WTC11 (cell line): Measurements from ENCODE around the gene THOC5. TPM values are rescaled to one million over a fixed set of nuclear protein-coding genes. Genes with fewer than 3 reads are reported as not detected.

ENCODE experiments used
- AFF4 ChIP-seq: sonication (generic); formaldehyde crosslinking; IDR thresholded peaks from 2 replicates; pipeline ENCODE4 v1.8.1; 2023; ENCODE audit warnings: mild to moderate bottlenecking, missing genetic modification reagents, borderline replicate concordance
- ARID4B ChIP-seq: sonication (generic); formaldehyde crosslinking; IDR thresholded peaks from 2 replicates; pipeline ENCODE4 v1.8.0; 2023; ENCODE audit warnings: missing genetic modification reagents, mild to moderate bottlenecking, borderline replicate concordance
- GRHL2 ChIP-seq: fragments of 250-450 bp; sonication (Bioruptor Pico); IDR thresholded peaks from 2 replicates; pipeline ENCODE4 v1.8.0; 2022; ENCODE audit warnings: mild to moderate bottlenecking, moderate library complexity; ENCODE audit not compliant: insufficient replicate concordance, severe bottlenecking
- KAT7 ChIP-seq: sonication (generic); formaldehyde crosslinking; IDR thresholded peaks from 2 replicates; pipeline ENCODE4 v1.8.1; 2023; ENCODE audit warnings: missing genetic modification reagents, mild to moderate bottlenecking, borderline replicate concordance
- MXD4 ChIP-seq: fragments of 250-450 bp; sonication (Bioruptor Pico); IDR thresholded peaks from 2 replicates; pipeline ENCODE4 v1.8.0; 2021; ENCODE audit warnings: mild to moderate bottlenecking, moderate library complexity, borderline replicate concordance
- NFATC4 ChIP-seq: fragments of 250-450 bp; sonication (Bioruptor Pico); IDR thresholded peaks from 2 replicates; pipeline ENCODE4 v1.9.0; 2021; ENCODE audit warnings: mild to moderate bottlenecking
- NFE2L1 ChIP-seq: sonication (generic); formaldehyde crosslinking; IDR thresholded peaks from 2 replicates; pipeline ENCODE4 v1.8.1; 2023; ENCODE audit warnings: missing genetic modification reagents
- SMAD3 ChIP-seq: sonication (generic); formaldehyde crosslinking; IDR thresholded peaks from 2 replicates; pipeline ENCODE4 v1.8.0; 2022; ENCODE audit warnings: missing genetic modification reagents, mild to moderate bottlenecking, borderline replicate concordance
- ZMAT4 ChIP-seq: fragments of 250-450 bp; sonication (Bioruptor Pico); IDR thresholded peaks from 2 replicates; pipeline ENCODE4 v1.9.0; 2021; ENCODE audit warnings: mild to moderate bottlenecking
- total RNA-seq: library from RNA; stranded (reverse); gene quantifications from 3 replicates; pipeline ENCODE4 v1.2.3, GENCODE V29; 2021
- TF ChIP-seq, protein P1 (sequence below): sonication (generic); formaldehyde crosslinking; IDR thresholded peaks from 2 replicates; pipeline ENCODE4 v1.8.1; 2022; ENCODE audit warnings: mild to moderate bottlenecking, moderate library complexity, missing genetic modification reagents
- TF ChIP-seq, protein P2 (sequence below): fragments of 250-450 bp; sonication (Bioruptor Pico); IDR thresholded peaks from 2 replicates; pipeline ENCODE4 v1.9.0; 2021; ENCODE audit warnings: moderate library complexity, mild to moderate bottlenecking, inconsistent platforms, borderline replicate concordance
- TF ChIP-seq, protein P3 (sequence below): sonication (generic); formaldehyde crosslinking; IDR thresholded peaks from 2 replicates; pipeline ENCODE4 v1.8.0; 2023; ENCODE audit warnings: missing genetic modification reagents
- TF ChIP-seq, protein P4 (sequence below): fragments of 200-600 bp; IDR thresholded peaks from 2 replicates; pipeline ENCODE4 v1.8.0; 2022; ENCODE audit warnings: antibody characterized with exemption
- TF ChIP-seq, protein P5 (sequence below): fragments of 250-450 bp; sonication (Bioruptor Pico); IDR thresholded peaks from 2 replicates; pipeline ENCODE4 v1.8.0; 2021; ENCODE audit warnings: mild to moderate bottlenecking
- TF ChIP-seq, protein P6 (sequence below): sonication (generic); formaldehyde crosslinking; IDR thresholded peaks from 2 replicates; pipeline ENCODE4 v1.8.0; 2022; ENCODE audit warnings: mild to moderate bottlenecking, missing genetic modification reagents
- TF ChIP-seq, protein P7 (sequence below): fragments of 250-450 bp; sonication (Bioruptor Pico); IDR thresholded peaks from 2 replicates; pipeline ENCODE4 v1.9.0; 2021; ENCODE audit warnings: mild to moderate bottlenecking
- TF ChIP-seq, protein P8 (sequence below): sonication (generic); formaldehyde crosslinking; IDR thresholded peaks from 2 replicates; pipeline ENCODE4 v1.8.1; 2022; ENCODE audit warnings: low read depth, mild to moderate bottlenecking, moderate library complexity, missing genetic modification reagents, borderline replicate concordance

THOC5 gene
- total RNA-seq, 1 experiment from 2014 or later, result 51.2 TPM

DNA sequence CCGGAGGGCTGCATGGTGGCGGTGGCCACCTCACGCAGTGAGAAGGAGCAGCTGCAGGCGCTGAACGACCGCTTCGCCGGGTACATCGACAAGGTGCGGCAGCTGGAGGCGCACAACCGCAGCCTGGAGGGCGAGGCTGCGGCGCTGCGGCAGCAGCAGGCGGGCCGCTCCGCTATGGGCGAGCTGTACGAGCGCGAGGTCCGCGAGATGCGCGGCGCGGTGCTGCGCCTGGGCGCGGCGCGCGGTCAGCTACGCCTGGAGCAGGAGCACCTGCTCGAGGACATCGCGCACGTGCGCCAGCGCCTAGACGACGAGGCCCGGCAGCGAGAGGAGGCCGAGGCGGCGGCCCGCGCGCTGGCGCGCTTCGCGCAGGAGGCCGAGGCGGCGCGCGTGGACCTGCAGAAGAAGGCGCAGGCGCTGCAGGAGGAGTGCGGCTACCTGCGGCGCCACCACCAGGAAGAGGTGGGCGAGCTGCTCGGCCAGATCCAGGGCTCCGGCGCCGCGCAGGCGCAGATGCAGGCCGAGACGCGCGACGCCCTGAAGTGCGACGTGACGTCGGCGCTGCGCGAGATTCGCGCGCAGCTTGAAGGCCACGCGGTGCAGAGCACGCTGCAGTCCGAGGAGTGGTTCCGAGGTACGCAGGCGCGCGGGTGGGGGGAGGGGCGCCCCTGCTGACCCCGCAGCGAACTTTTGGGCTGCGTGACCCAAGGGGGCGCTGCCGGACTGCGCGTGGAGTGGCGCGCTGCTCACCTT, 72.9 kb downstream of the THOC5 start (continued):
- TF ChIP-seq, protein P1, sequence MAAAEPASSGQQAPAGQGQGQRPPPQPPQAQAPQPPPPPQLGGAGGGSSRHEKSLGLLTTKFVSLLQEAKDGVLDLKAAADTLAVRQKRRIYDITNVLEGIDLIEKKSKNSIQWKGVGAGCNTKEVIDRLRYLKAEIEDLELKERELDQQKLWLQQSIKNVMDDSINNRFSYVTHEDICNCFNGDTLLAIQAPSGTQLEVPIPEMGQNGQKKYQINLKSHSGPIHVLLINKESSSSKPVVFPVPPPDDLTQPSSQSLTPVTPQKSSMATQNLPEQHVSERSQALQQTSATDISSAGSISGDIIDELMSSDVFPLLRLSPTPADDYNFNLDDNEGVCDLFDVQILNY (CRISPR knock-in tag), result peak; percentile 100
- TF ChIP-seq GRHL2, result no peak
- peak; percentile 100 for TF ChIP-seq ARID4B (CRISPR knock-in tag)
- TF ChIP-seq, protein P2, sequence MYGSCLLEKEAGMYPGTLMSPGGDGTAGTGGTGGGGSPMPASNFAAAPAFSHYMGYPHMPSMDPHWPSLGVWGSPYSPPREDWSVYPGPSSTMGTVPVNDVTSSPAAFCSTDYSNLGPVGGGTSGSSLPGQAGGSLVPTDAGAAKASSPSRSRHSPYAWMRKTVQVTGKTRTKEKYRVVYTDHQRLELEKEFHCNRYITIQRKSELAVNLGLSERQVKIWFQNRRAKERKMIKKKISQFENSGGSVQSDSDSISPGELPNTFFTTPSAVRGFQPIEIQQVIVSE (CRISPR knock-in tag), result no peak
- peak; percentile 99 for TF ChIP-seq KAT7 (CRISPR knock-in tag)
- no peak for TF ChIP-seq NFATC4 (CRISPR knock-in tag)
- TF ChIP-seq NFE2L1, result peak; percentile 99
- TF ChIP-seq, protein P3, sequence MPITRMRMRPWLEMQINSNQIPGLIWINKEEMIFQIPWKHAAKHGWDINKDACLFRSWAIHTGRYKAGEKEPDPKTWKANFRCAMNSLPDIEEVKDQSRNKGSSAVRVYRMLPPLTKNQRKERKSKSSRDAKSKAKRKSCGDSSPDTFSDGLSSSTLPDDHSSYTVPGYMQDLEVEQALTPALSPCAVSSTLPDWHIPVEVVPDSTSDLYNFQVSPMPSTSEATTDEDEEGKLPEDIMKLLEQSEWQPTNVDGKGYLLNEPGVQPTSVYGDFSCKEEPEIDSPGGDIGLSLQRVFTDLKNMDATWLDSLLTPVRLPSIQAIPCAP (CRISPR knock-in tag), result peak; percentile 100
- TF ChIP-seq, protein P4, sequence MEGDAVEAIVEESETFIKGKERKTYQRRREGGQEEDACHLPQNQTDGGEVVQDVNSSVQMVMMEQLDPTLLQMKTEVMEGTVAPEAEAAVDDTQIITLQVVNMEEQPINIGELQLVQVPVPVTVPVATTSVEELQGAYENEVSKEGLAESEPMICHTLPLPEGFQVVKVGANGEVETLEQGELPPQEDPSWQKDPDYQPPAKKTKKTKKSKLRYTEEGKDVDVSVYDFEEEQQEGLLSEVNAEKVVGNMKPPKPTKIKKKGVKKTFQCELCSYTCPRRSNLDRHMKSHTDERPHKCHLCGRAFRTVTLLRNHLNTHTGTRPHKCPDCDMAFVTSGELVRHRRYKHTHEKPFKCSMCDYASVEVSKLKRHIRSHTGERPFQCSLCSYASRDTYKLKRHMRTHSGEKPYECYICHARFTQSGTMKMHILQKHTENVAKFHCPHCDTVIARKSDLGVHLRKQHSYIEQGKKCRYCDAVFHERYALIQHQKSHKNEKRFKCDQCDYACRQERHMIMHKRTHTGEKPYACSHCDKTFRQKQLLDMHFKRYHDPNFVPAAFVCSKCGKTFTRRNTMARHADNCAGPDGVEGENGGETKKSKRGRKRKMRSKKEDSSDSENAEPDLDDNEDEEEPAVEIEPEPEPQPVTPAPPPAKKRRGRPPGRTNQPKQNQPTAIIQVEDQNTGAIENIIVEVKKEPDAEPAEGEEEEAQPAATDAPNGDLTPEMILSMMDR, result no peak
- TF ChIP-seq MXD4, result no peak
- TF ChIP-seq, protein P5, sequence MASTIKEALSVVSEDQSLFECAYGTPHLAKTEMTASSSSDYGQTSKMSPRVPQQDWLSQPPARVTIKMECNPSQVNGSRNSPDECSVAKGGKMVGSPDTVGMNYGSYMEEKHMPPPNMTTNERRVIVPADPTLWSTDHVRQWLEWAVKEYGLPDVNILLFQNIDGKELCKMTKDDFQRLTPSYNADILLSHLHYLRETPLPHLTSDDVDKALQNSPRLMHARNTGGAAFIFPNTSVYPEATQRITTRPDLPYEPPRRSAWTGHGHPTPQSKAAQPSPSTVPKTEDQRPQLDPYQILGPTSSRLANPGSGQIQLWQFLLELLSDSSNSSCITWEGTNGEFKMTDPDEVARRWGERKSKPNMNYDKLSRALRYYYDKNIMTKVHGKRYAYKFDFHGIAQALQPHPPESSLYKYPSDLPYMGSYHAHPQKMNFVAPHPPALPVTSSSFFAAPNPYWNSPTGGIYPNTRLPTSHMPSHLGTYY (CRISPR knock-in tag), result no peak
- no peak for TF ChIP-seq ZMAT4
- no peak for TF ChIP-seq AFF4 (CRISPR knock-in tag)
- peak; percentile 94 for TF ChIP-seq SMAD3 (CRISPR knock-in tag)
- TF ChIP-seq, protein P6, sequence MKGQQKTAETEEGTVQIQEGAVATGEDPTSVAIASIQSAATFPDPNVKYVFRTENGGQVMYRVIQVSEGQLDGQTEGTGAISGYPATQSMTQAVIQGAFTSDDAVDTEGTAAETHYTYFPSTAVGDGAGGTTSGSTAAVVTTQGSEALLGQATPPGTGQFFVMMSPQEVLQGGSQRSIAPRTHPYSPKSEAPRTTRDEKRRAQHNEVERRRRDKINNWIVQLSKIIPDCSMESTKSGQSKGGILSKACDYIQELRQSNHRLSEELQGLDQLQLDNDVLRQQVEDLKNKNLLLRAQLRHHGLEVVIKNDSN (CRISPR knock-in tag), result peak; percentile 68
- TF ChIP-seq, protein P7, sequence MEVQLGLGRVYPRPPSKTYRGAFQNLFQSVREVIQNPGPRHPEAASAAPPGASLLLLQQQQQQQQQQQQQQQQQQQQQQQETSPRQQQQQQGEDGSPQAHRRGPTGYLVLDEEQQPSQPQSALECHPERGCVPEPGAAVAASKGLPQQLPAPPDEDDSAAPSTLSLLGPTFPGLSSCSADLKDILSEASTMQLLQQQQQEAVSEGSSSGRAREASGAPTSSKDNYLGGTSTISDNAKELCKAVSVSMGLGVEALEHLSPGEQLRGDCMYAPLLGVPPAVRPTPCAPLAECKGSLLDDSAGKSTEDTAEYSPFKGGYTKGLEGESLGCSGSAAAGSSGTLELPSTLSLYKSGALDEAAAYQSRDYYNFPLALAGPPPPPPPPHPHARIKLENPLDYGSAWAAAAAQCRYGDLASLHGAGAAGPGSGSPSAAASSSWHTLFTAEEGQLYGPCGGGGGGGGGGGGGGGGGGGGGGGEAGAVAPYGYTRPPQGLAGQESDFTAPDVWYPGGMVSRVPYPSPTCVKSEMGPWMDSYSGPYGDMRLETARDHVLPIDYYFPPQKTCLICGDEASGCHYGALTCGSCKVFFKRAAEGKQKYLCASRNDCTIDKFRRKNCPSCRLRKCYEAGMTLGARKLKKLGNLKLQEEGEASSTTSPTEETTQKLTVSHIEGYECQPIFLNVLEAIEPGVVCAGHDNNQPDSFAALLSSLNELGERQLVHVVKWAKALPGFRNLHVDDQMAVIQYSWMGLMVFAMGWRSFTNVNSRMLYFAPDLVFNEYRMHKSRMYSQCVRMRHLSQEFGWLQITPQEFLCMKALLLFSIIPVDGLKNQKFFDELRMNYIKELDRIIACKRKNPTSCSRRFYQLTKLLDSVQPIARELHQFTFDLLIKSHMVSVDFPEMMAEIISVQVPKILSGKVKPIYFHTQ, result no peak
- TF ChIP-seq, protein P8, sequence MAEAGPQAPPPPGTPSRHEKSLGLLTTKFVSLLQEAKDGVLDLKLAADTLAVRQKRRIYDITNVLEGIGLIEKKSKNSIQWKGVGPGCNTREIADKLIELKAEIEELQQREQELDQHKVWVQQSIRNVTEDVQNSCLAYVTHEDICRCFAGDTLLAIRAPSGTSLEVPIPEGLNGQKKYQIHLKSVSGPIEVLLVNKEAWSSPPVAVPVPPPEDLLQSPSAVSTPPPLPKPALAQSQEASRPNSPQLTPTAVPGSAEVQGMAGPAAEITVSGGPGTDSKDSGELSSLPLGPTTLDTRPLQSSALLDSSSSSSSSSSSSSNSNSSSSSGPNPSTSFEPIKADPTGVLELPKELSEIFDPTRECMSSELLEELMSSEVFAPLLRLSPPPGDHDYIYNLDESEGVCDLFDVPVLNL, result peak; percentile 98
